HepG2 (cell line): ENCODE results near the gene GNB3. TPM values are rescaled to one million over a fixed set of nuclear protein-coding genes. Genes with fewer than 3 reads are reported as not detected.

Experiments
- CHCHD3 ChIP-seq: sonication (generic); formaldehyde crosslinking; IDR thresholded peaks from 2 replicates; pipeline ENCODE4 v1.8.0; 2022; ENCODE audit warnings: mild to moderate bottlenecking, missing genetic modification reagents, moderate library complexity
- ELF1 ChIP-seq: sonication (generic); formaldehyde crosslinking; IDR thresholded peaks from 2 replicates; pipeline ENCODE4 v1.4.0; 2020; ENCODE audit warnings: missing genetic modification reagents
- IKZF1 ChIP-seq: fragments of 450-650 bp; IDR thresholded peaks from 2 replicates; pipeline ENCODE4 v1.7.1; 2016
- MYNN ChIP-seq: sonication (generic); formaldehyde crosslinking; IDR thresholded peaks from 2 replicates; pipeline ENCODE4 v1.4.0; 2020; ENCODE audit warnings: mild to moderate bottlenecking, low read depth, missing genetic modification reagents
- TCF7L2 ChIP-seq: IDR thresholded peaks from 2 replicates; pipeline ENCODE4 v1.6.1; 2011; ENCODE audit warnings: mild to moderate bottlenecking, low read depth, low read length, moderate library complexity
- ZBTB3 ChIP-seq: sonication (generic); formaldehyde crosslinking; IDR thresholded peaks from 2 replicates; pipeline ENCODE4 v1.4.0; 2020; ENCODE audit warnings: low read depth, mild to moderate bottlenecking, moderate library complexity, missing genetic modification reagents, borderline replicate concordance
- ZNF160 ChIP-seq: sonication (generic); formaldehyde crosslinking; IDR thresholded peaks from 2 replicates; pipeline ENCODE4 v1.8.0; 2022; ENCODE audit warnings: mild to moderate bottlenecking, inconsistent platforms, missing genetic modification reagents
- ZNF207 ChIP-seq: fragments of 450-650 bp; IDR thresholded peaks from 2 replicates; pipeline ENCODE4 v1.6.1; 2016; ENCODE audit warnings: antibody characterized with exemption, borderline replicate concordance
- ZNF251 ChIP-seq: sonication (generic); formaldehyde crosslinking; IDR thresholded peaks from 2 replicates; pipeline ENCODE4 v1.9.0; 2021; ENCODE audit warnings: mild to moderate bottlenecking, missing genetic modification reagents
- ZNF652 ChIP-seq: IDR thresholded peaks from 2 replicates; pipeline ENCODE4 v1.6.1; 2016; ENCODE audit warnings: low read depth, borderline replicate concordance
- ZZZ3 ChIP-seq: sonication (generic); formaldehyde crosslinking; IDR thresholded peaks from 2 replicates; pipeline ENCODE4 v1.4.0; 2020; ENCODE audit warnings: missing genetic modification reagents, mild to moderate bottlenecking, borderline replicate concordance
- polyA plus RNA-seq, 8 experiments: library from polyadenylated mRNA; depleted of rRNA in 3 of 8; stranded (reverse) in 7 of 8; unstranded in 1 of 8; fragments of >200 nt; fragmentation: Illumina TruSeq in 4 of 8; extraction: Trizol in 4 of 8; gene quantifications; 2 replicates each; pipeline versions ENCODE4 v1.2.1 to v1.2.3, GENCODE V29; 2011 to 2016; ENCODE audit warnings: low read depth in 4 of 8, missing spikeins in 1 of 8, mixed read lengths in 1 of 8; ENCODE audit not compliant: insufficient read depth in 1 of 8
- total RNA-seq, 5 experiments: library from RNA; depleted of rRNA; stranded (reverse); fragments of >200 nt; fragmentation: Illumina TruSeq; extraction: Trizol; gene quantifications; 2 replicates each; pipeline ENCODE4 v1.2.3, GENCODE V29; 2016; ENCODE audit warnings: low read depth in 1 of 5
- TF ChIP-seq, protein P1 (sequence below): sonication (generic); formaldehyde crosslinking; IDR thresholded peaks from 2 replicates; pipeline ENCODE4 v1.8.0; 2022; ENCODE audit warnings: missing genetic modification reagents, mild to moderate bottlenecking, borderline replicate concordance
- TF ChIP-seq, protein P2 (sequence below): sonication (generic); formaldehyde crosslinking; IDR thresholded peaks from 2 replicates; pipeline ENCODE4 v1.4.0; 2020; ENCODE audit warnings: missing genetic modification reagents
- TF ChIP-seq, protein P3 (sequence below): sonication (generic); formaldehyde crosslinking; IDR thresholded peaks from 2 replicates; pipeline ENCODE4 v1.4.0; 2020; ENCODE audit warnings: mild to moderate bottlenecking, missing genetic modification reagents
- TF ChIP-seq, protein P4 (sequence below): sonication (generic); formaldehyde crosslinking; IDR thresholded peaks from 2 replicates; pipeline ENCODE4 v1.4.0; 2020; ENCODE audit warnings: missing genetic modification reagents
- TF ChIP-seq, protein P5 (sequence below): sonication (generic); formaldehyde crosslinking; IDR thresholded peaks from 2 replicates; pipeline ENCODE4 v1.4.0; 2020; ENCODE audit warnings: mild to moderate bottlenecking, missing genetic modification reagents

GNB3 gene
- total and polyA plus RNA-seq, 2 of the 13 experiments (the other 11 are each of a cell fraction or from before 2014, with no cell fraction given), result 1.3 to 3.6 TPM

DNA sequence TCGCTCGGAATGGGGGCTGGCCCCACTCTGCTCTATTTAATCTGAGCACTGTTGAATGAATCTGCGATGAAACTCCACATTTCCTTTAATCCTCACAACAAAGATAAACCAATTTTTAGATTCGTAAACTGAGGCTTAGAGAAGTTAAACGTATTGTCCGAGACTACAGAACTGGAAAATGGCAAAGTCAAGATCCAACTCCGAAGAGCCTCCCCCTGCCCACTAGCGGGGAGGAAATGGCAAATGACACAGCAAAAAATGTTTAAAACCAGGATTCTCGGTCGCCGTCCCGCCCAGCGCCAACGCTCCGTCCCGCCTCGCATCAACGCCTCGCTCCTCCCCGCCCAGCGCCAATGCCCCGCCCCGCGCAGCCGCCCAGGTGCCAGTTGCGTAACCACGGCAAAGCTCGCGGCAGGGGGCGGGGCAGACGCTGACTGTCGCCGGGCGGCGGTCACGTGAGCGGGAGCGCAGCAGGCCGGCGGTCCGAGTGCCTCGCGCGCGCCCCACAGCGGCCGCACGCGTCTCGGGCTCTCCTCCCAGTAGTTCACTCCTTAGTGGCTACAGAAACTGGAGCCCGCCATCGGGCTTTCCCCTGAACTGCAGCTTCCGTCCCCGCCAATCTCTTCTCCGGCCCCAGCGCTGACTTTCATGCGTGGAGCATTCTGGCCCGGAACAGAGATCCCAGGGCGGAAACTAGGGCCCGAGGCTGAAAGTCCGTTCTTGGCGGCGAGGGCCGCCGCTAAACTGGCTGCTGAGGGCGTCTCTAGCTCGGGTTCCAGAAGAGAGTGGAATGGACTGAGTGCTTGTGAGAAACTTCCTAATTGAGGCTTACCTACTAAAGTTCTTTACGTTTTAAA is 50.3 kb downstream of the GNB3 start (continued):
- TF ChIP-seq, protein P1, sequence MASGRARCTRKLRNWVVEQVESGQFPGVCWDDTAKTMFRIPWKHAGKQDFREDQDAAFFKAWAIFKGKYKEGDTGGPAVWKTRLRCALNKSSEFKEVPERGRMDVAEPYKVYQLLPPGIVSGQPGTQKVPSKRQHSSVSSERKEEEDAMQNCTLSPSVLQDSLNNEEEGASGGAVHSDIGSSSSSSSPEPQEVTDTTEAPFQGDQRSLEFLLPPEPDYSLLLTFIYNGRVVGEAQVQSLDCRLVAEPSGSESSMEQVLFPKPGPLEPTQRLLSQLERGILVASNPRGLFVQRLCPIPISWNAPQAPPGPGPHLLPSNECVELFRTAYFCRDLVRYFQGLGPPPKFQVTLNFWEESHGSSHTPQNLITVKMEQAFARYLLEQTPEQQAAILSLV (CRISPR knock-in tag), result peak; percentile 89
- TF ChIP-seq, protein P2, sequence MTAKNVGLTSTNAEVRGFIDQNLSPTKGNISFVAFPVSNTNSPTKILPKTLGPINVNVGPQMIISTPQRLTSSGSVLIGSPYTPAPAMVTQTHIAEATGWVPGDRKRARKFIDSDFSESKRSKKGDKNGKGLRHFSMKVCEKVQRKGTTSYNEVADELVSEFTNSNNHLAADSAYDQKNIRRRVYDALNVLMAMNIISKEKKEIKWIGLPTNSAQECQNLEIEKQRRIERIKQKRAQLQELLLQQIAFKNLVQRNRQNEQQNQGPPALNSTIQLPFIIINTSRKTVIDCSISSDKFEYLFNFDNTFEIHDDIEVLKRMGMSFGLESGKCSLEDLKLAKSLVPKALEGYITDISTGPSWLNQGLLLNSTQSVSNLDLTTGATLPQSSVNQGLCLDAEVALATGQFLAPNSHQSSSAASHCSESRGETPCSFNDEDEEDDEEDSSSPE (CRISPR knock-in tag), result peak; percentile 95
- no peak for TF ChIP-seq ZNF207
- TF ChIP-seq CHCHD3, result no peak
- TF ChIP-seq, protein P3, sequence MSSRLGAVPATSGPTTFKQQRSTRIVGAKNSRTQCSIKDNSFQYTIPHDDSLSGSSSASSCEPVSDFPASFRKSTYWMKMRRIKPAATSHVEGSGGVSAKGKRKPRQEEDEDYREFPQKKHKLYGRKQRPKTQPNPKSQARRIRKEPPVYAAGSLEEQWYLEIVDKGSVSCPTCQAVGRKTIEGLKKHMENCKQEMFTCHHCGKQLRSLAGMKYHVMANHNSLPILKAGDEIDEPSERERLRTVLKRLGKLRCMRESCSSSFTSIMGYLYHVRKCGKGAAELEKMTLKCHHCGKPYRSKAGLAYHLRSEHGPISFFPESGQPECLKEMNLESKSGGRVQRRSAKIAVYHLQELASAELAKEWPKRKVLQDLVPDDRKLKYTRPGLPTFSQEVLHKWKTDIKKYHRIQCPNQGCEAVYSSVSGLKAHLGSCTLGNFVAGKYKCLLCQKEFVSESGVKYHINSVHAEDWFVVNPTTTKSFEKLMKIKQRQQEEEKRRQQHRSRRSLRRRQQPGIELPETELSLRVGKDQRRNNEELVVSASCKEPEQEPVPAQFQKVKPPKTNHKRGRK, result no peak
- peak; percentile 23; the same call in 1 of the 2 replicates for TF ChIP-seq ZNF160 (CRISPR knock-in tag)
- peak; percentile 24; the same call in 1 of the 2 replicates for TF ChIP-seq ELF1
- no peak for TF ChIP-seq MYNN (CRISPR knock-in tag)
- TF ChIP-seq ZBTB3 (CRISPR knock-in tag), result peak; percentile 52; the same call in 1 of the 2 replicates
- TF ChIP-seq, protein P4, sequence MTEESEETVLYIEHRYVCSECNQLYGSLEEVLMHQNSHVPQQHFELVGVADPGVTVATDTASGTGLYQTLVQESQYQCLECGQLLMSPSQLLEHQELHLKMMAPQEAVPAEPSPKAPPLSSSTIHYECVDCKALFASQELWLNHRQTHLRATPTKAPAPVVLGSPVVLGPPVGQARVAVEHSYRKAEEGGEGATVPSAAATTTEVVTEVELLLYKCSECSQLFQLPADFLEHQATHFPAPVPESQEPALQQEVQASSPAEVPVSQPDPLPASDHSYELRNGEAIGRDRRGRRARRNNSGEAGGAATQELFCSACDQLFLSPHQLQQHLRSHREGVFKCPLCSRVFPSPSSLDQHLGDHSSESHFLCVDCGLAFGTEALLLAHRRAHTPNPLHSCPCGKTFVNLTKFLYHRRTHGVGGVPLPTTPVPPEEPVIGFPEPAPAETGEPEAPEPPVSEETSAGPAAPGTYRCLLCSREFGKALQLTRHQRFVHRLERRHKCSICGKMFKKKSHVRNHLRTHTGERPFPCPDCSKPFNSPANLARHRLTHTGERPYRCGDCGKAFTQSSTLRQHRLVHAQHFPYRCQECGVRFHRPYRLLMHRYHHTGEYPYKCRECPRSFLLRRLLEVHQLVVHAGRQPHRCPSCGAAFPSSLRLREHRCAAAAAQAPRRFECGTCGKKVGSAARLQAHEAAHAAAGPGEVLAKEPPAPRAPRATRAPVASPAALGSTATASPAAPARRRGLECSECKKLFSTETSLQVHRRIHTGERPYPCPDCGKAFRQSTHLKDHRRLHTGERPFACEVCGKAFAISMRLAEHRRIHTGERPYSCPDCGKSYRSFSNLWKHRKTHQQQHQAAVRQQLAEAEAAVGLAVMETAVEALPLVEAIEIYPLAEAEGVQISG (CRISPR knock-in tag), result peak; percentile 90
- peak; percentile 75; the same call in 1 of the 2 replicates for TF ChIP-seq ZNF652 (CRISPR knock-in tag)
- TF ChIP-seq, protein P5, sequence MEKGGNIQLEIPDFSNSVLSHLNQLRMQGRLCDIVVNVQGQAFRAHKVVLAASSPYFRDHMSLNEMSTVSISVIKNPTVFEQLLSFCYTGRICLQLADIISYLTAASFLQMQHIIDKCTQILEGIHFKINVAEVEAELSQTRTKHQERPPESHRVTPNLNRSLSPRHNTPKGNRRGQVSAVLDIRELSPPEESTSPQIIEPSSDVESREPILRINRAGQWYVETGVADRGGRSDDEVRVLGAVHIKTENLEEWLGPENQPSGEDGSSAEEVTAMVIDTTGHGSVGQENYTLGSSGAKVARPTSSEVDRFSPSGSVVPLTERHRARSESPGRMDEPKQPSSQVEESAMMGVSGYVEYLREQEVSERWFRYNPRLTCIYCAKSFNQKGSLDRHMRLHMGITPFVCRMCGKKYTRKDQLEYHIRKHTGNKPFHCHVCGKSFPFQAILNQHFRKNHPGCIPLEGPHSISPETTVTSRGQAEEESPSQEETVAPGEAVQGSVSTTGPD (CRISPR knock-in tag), result no peak
- TF ChIP-seq ZNF251, result no peak
- TF ChIP-seq TCF7L2, result no peak
- no peak for TF ChIP-seq IKZF1
- TF ChIP-seq ZZZ3 (CRISPR knock-in tag), result no peak
